ENCODE data around the gene MTHFD2L. TPM values are rescaled to one million over a fixed set of nuclear protein-coding genes. Genes with fewer than 3 reads are reported as not detected.

MTHFD2L gene
- total RNA-seq, 3 donors from 2014 or later: 10.7 to 12.9 (median 11.6) TPM

DNA sequence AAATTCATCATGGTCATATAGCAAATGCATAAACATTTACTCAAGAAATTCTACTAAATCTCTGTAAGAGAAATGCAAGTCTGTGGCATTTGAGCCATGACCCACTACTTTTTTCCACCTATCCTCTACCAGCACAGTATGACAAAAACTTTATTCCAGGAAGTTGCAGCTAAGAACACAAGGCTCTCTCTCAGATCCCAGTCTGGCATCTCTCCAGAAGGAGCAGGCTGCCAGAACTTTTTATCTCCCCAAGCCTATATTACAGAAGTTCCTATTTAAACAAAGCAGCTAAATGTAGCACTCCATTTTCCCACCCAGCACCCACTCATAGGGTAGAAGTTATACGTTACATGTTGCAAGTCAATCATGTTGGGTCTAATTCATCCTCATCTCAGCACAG is 101.0 kb downstream of the MTHFD2L start:
- DNase-seq: peak in 1 of 3 donors; percentile 34
- TF ChIP-seq, protein P1, sequence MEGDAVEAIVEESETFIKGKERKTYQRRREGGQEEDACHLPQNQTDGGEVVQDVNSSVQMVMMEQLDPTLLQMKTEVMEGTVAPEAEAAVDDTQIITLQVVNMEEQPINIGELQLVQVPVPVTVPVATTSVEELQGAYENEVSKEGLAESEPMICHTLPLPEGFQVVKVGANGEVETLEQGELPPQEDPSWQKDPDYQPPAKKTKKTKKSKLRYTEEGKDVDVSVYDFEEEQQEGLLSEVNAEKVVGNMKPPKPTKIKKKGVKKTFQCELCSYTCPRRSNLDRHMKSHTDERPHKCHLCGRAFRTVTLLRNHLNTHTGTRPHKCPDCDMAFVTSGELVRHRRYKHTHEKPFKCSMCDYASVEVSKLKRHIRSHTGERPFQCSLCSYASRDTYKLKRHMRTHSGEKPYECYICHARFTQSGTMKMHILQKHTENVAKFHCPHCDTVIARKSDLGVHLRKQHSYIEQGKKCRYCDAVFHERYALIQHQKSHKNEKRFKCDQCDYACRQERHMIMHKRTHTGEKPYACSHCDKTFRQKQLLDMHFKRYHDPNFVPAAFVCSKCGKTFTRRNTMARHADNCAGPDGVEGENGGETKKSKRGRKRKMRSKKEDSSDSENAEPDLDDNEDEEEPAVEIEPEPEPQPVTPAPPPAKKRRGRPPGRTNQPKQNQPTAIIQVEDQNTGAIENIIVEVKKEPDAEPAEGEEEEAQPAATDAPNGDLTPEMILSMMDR (IDR thresholded peaks at IDR 0.05): no peak
- ATAC-seq: peak; percentile 63

DNA sequence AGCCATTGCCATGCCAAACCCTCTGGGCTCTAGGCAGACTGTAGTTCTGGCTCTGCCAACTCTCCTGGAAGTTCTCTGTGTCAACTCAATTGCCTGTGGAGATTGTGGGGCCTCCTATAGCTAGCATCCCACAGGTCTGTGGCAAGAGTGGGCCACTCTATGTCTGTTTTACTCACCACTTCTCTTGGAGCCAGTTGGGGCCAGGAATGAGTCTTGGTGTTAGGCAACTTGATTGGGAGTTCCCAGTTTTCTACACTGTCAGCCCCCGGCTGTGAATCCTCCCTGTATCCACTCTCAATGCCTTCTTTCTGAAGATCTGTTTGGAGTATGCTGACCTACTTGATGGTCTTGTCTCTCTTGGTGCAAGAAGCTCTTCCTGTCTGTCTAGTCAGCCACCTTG is 102.1 kb downstream of the MTHFD2L start:
- Histone ChIP-seq H3K9me3 (no peaks in the 10 kb centered on the region), H3K4me1 (ENCODE audit: low read depth) (no peaks in the 10 kb centered on the region), H3K4me3 (no peak overlapping the region), H3K36me3 (ENCODE audit: low read depth) (no peaks in the 10 kb centered on the region)
- DNase-seq: no peak
- ATAC-seq: no peak
- TF ChIP-seq, protein P1 (IDR thresholded peaks at IDR 0.05): no peak
- intact Hi-C loops (cut with DNase I, micrococcal nuclease): no loop called here

More for the DNA sequence above, 101.0 kb downstream of the MTHFD2L start:
- H3K9me3 ChIP-seq: no peaks in the 10 kb centered on the region
- H3K4me1 ChIP-seq (ENCODE audit: low read depth): no peaks in the 10 kb centered on the region
- H3K36me3 ChIP-seq (ENCODE audit: low read depth): no peaks in the 10 kb centered on the region
- H3K4me3 ChIP-seq: no peak overlapping the region
- intact Hi-C loops (cut with DNase I, micrococcal nuclease): no loop called here

DNA sequence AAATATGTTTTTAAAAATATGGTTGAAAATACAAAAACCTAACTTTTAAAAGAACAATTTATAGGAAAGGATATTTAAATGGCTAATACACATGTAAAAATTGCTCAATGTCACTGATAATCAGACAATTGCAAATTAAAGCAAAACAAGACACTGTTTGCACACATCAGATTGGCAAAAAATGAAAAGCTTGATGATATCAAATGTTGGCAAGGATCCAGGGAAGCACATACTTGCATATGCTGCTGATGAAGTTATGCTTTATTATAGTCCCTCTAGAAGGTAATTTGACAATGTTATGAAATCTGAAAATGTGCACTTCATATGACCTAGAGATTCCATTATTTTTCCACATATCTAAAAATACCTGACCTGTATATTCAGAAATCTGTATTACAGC is 104.6 kb downstream of the MTHFD2L start:
- DNase-seq (no peak), ATAC-seq (no peak)
- Histone ChIP-seq H3K9me3 (no peaks in the 10 kb centered on the region), H3K36me3 (ENCODE audit: low read depth) (no peaks in the 10 kb centered on the region), H3K4me1 (ENCODE audit: low read depth) (no peaks in the 10 kb centered on the region), H3K4me3 (no peak overlapping the region)
- intact Hi-C loops (cut with DNase I, micrococcal nuclease): no loop called here
- TF ChIP-seq, protein P1 (IDR thresholded peaks at IDR 0.05): no peak

DNA sequence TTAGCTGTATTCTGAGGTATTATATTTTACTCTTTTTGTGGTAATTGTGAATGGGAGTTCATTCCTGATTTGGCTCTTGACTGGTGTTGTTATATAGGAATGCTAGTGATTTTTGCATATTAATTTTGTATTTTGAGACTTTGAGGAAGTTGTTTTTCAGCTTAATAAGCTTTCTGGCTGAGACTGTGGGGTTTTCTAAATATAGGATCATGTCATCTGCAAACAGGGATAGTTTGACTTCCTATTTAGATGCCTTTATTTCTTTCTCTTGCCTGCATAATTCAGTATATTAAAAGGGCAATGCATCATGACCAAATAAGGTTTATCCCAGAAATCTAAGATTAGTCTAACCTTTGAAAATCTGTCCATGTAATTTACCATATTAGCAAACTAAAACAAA is 105.6 kb downstream of the MTHFD2L start:
- DNase-seq (no peak), ATAC-seq (no peak)
- Histone ChIP-seq H3K4me3 (no peak overlapping the region), H3K9me3 (no peaks in the 10 kb centered on the region), H3K36me3 (ENCODE audit: low read depth) (no peaks in the 10 kb centered on the region), H3K4me1 (ENCODE audit: low read depth) (no peaks in the 10 kb centered on the region)
- TF ChIP-seq, protein P1 (IDR thresholded peaks at IDR 0.05): no peak
- intact Hi-C loops (cut with DNase I, micrococcal nuclease): no loop called here

DNA sequence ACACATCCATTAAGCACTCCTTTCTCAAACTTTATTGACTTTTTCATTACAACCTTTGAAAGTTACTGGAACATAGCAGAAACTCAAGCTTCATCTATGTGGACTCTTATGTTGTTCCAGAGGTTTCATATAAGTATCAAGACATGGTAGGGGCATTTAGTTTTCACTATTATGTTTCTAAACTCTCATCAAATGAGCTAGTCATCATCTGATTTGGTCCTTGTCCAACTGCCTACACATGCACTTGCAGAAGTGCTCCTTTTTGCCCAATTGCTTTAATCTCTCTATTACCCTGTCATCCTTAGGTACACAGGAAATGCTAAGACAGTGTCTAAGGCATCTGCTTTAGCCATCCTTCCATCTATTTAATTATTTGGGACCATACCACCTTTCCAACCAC is 108.2 kb downstream of the MTHFD2L start:
- intact Hi-C loops (cut with DNase I, micrococcal nuclease): no loop called here
- no peak overlapping the region for H3K4me3 ChIP-seq
- no peak for DNase-seq
- no peaks in the 10 kb centered on the region for H3K36me3 ChIP-seq (ENCODE audit: low read depth)
- H3K4me1 ChIP-seq (ENCODE audit: low read depth): no peaks in the 10 kb centered on the region
- no peaks in the 10 kb centered on the region for H3K9me3 ChIP-seq
- no peak for ATAC-seq
- TF ChIP-seq, protein P1 (IDR thresholded peaks at IDR 0.05): no peak

DNA sequence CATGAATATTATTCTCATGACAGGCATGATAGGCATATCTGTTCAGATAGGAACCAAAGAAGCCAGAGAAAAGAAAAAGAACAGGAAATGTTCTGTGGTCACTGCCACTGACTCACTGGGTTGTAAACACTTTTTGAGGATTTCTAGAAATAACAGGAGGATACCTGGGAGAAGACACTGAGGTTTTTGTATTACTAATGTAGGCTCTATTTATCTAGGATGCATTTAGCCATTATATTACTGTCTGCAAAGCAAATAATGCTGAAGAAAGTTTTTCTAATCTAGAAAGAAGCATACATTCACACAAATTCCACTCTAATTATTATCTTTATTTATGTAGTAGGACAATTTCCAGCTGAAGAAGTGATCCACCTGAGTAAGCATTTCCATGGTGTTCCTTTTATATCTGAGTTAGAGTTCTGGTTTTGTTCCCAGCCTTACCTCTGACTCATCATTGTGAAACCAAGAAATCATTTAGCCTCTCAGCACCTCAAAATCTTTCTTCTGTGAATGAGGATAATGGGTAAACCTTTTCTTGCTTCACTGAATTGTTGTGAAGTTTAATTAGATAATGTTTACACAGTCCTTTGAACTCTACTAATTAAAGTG is 110.2 kb downstream of the MTHFD2L start:
- Histone ChIP-seq H3K4me1 (ENCODE audit: low read depth) (no peaks in the 10 kb centered on the region), H3K4me3 (no peak overlapping the region), H3K9me3 (no peaks in the 10 kb centered on the region), H3K36me3 (ENCODE audit: low read depth) (no peaks in the 10 kb centered on the region)
- intact Hi-C loops (cut with DNase I, micrococcal nuclease): no loop called here
- TF ChIP-seq, protein P1 (IDR thresholded peaks at IDR 0.05): no peak
- no peak for ATAC-seq
- no peak for DNase-seq
